ENCODE results near the gene CNOT1.
"Not testable (repeated sequence)": the region's sequence is repeated elsewhere in the genome, so short reads cannot be mapped to it uniquely, and the experiment has no call there.

Gene CNOT1

GRCh38 chr16:58500430-58501241, 129.0 kb downstream of the CNOT1 start:
- DNase-seq = no peak

- DNase-seq = peak; percentile 48 to 65
Observed at GRCh38 chr16:58499615-58500351, 129.8 kb downstream of the CNOT1 start, which contains the start of gene NDRG4. Gene NDRG4 (plus strand): TSS chr16:58500143. CDS start chr16:58500249, 106 bp downstream.

- DNase-seq = no peak
Observed at GRCh38 chr16:58499092-58499511, 130.5 kb downstream of the CNOT1 start.

- DNase-seq = no peak
Observed at GRCh38 chr16:58498341-58499091, 131.1 kb downstream of the CNOT1 start.

- DNase-seq = no peak
Observed at GRCh38 chr16:58497935-58498334, 131.7 kb downstream of the CNOT1 start.

GRCh38 chr16:58497468-58497867, 132.2 kb downstream of the CNOT1 start:
- DNase-seq = no peak

GRCh38 chr16:58495521-58496331, 133.9 kb downstream of the CNOT1 start:
- DNase-seq = no peak

GRCh38 chr16:58494981-58495520, 134.6 kb downstream of the CNOT1 start:
- DNase-seq = peak; percentile 72 to 77

GRCh38 chr16:58493756-58494431, 135.7 kb downstream of the CNOT1 start:
- DNase-seq = no peak

GRCh38 chr16:58492735-58493134, 136.9 kb downstream of the CNOT1 start:
- DNase-seq = no peak

GRCh38 chr16:58492066-58492465, 137.6 kb downstream of the CNOT1 start:
- DNase-seq = no peak

GRCh38 chr16:58490539-58490938, 139.1 kb downstream of the CNOT1 start:
- not testable (repeated sequence) for DNase-seq

- no peak for DNase-seq
Observed at GRCh38 chr16:58490065-58490464, 139.6 kb downstream of the CNOT1 start.

- no peak for DNase-seq
Observed at GRCh38 chr16:58488531-58488930, 141.1 kb downstream of the CNOT1 start.

- DNase-seq = peak; percentile 84 to 85
Observed at GRCh38 chr16:58487566-58488351, 141.9 kb downstream of the CNOT1 start.

GRCh38 chr16:58485184-58485887, 144.3 kb downstream of the CNOT1 start:
- DNase-seq = no peak

GRCh38 chr16:58481931-58482330, 147.7 kb downstream of the CNOT1 start:
- DNase-seq = no peak

GRCh38 chr16:58481226-58481869, 148.3 kb downstream of the CNOT1 start:
- DNase-seq = peak in 1 of 2 experiments; percentile 4

GRCh38 chr16:58478427-58478826, 151.2 kb downstream of the CNOT1 start:
- DNase-seq = no peak
